Type B pancreatic cell (in vitro differentiated cells): ENCODE measurements around the gene ZFP42. TPM values are rescaled to one million over a fixed set of nuclear protein-coding genes. Genes with fewer than 3 reads are reported as not detected.
"Not testable (repeated sequence)": the region's sequence is repeated elsewhere in the genome, so short reads cannot be mapped to it uniquely, and the experiment has no call there.

ENCODE experiments used
- DNase-seq: peaks from one replicate; pipeline ENCODE4 v3.0.0; 2021; ENCODE audit warnings: mixed read lengths; ENCODE audit not compliant: unreplicated experiment; ENCODE audit errors: extremely low spot score
- H3K27ac Mint-ChIP-seq: 2 replicates; pipeline ENCODE4 v1.8.0; 2021; ENCODE audit warnings: mild to moderate bottlenecking, mixed read lengths
- H3K27me3 Mint-ChIP-seq: 2 replicates; pipeline ENCODE4 v1.8.0; 2021; ENCODE audit warnings: mixed read lengths
- H3K36me3 Mint-ChIP-seq: 2 replicates; pipeline ENCODE4 v1.8.0; 2021; ENCODE audit warnings: mixed read lengths
- H3K4me1 Mint-ChIP-seq: one replicate; pipeline ENCODE4 v1.8.0; 2021; ENCODE audit warnings: mixed read lengths; ENCODE audit not compliant: unreplicated experiment
- H3K4me3 Mint-ChIP-seq: 2 replicates; pipeline ENCODE4 v1.8.0; 2021; ENCODE audit warnings: mild to moderate bottlenecking, mixed read lengths
- H3K9me3 Mint-ChIP-seq: 2 replicates; pipeline ENCODE4 v1.8.0; 2021; ENCODE audit warnings: mixed read lengths
- total RNA-seq: library from RNA; stranded (reverse); gene quantifications from 2 replicates; pipeline ENCODE4 v1.2.1, GENCODE V29; 2021; ENCODE audit warnings: low replicate concordance
- TF ChIP-seq, protein P1 (sequence below): fragments of 200-600 bp; sonication (generic); conservative IDR thresholded peaks from 2 replicates; pipeline ENCODE4 v1.5.0; 2021; ENCODE audit warnings: antibody characterized with exemption, mild to moderate bottlenecking

Gene ZFP42
- total RNA-seq, 1 donor from 2014 or later, result 12.0 TPM

DNA sequence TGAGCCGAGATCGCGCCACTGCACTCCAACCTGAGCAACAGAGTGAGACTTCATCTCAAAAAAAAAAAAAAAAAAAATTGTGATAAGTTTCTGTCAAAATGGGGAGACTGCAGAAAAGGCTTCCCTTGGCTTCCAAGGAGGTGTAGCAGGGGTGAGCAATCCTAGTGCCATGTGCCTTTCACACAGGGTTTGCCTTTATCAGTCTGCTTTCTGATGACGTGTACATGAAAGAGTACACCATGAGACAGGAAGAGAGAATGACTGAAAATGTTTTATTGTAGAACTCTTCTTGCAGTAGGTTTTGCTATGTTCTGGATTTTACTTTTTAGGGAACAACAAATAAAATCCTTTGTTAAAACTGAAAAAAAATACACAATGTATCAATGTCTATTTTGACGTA is 23.4 kb upstream of the ZFP42 start:
- Mint-ChIP-seq H3K4me3 (no peak overlapping the region), H3K27me3 (no peaks in the 10 kb centered on the region), H3K4me1 (no peaks in the 10 kb centered on the region), H3K36me3 (no peaks in the 10 kb centered on the region), H3K9me3 (no peaks in the 10 kb centered on the region), H3K27ac (no peak overlapping the region)
- TF ChIP-seq, protein P1, sequence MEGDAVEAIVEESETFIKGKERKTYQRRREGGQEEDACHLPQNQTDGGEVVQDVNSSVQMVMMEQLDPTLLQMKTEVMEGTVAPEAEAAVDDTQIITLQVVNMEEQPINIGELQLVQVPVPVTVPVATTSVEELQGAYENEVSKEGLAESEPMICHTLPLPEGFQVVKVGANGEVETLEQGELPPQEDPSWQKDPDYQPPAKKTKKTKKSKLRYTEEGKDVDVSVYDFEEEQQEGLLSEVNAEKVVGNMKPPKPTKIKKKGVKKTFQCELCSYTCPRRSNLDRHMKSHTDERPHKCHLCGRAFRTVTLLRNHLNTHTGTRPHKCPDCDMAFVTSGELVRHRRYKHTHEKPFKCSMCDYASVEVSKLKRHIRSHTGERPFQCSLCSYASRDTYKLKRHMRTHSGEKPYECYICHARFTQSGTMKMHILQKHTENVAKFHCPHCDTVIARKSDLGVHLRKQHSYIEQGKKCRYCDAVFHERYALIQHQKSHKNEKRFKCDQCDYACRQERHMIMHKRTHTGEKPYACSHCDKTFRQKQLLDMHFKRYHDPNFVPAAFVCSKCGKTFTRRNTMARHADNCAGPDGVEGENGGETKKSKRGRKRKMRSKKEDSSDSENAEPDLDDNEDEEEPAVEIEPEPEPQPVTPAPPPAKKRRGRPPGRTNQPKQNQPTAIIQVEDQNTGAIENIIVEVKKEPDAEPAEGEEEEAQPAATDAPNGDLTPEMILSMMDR, result no peak
- DNase-seq, result no peak

DNA sequence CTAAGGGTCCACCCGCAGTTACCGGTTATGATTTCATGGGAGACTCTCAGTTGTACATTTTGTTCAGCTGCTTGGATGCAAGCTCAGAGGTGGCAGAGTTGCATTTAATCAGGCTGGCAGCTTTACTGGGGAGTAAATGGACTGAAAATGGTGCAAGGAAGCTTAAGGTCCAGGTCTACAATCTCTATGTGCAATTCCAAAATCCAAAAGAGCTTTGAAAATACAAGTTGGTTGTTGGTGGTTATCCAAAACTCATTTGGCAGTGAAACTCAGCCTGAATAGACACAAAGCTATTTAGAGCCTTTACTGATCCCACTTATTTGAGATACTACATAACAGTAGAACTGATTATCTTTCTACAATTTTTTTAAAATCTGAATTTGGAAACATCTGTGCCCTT is 11.8 kb upstream of the ZFP42 start:
- peaks cover 6% of the 10 kb centered on the region for H3K9me3 Mint-ChIP-seq
- no peaks in the 10 kb centered on the region for H3K36me3 Mint-ChIP-seq
- DNase-seq, result no peak
- H3K27me3 Mint-ChIP-seq, result no peaks in the 10 kb centered on the region
- H3K4me1 Mint-ChIP-seq, result no peaks in the 10 kb centered on the region
- no peak overlapping the region for H3K4me3 Mint-ChIP-seq
- TF ChIP-seq, protein P1, result no peak
- no peak overlapping the region for H3K27ac Mint-ChIP-seq

DNA sequence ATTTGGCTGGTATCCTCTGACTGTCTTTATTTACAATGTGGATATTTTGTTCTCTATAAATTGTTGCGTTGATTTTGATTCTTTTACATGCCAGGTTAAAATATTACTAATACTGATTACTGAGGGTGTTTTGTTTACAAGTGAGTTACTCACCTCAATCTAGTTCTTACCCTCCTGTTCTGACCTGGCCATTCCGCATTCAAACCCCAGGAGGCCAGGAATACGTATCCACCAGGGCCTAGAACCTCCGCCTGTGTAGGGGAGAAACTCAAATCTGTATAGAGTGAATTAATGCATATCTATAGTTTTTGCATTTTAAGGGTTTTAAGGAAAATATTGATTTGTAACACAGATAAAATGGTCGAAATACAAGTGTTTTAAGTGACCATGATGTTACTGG is 2.6 kb upstream of the ZFP42 start:
- H3K9me3 Mint-ChIP-seq, result peaks cover 8% of the 10 kb centered on the region
- peaks cover 7% of the 10 kb centered on the region for H3K36me3 Mint-ChIP-seq
- no peak overlapping the region for H3K27ac Mint-ChIP-seq
- peaks cover 18% of the 10 kb centered on the region for H3K27me3 Mint-ChIP-seq
- TF ChIP-seq, protein P1, result no peak
- DNase-seq, result no peak
- H3K4me3 Mint-ChIP-seq, result no peak overlapping the region
- peaks cover 9% of the 10 kb centered on the region for H3K4me1 Mint-ChIP-seq

DNA sequence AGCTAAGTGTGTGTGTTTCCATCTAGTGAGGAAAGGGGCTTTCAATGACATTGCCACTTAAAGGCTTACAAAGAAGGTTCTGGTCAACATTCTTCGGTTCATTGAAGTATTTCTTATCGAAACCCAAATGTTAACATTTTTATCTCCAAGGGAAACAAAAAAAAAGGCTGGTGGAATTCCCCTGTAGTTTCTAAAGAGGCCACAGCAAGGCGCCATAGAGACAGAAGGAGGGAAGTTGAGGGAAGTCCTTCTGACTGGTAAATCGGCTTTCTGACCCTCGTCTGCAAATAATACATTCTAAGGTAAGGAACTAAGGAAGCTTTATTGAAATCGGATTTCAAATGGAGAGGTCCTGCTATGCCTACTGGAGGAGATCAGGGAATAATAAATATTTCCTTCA is 1.7 kb upstream of the ZFP42 start:
- TF ChIP-seq, protein P1, result peak; percentile 67
- peaks cover 18% of the 10 kb centered on the region for H3K27me3 Mint-ChIP-seq
- H3K9me3 Mint-ChIP-seq, result peaks cover 8% of the 10 kb centered on the region
- H3K27ac Mint-ChIP-seq, result no peak overlapping the region
- H3K4me1 Mint-ChIP-seq, result peaks cover 9% of the 10 kb centered on the region
- DNase-seq, result no peak
- H3K36me3 Mint-ChIP-seq, result peaks cover 7% of the 10 kb centered on the region
- H3K4me3 Mint-ChIP-seq, result peak overlapping the region; percentile 75

DNA sequence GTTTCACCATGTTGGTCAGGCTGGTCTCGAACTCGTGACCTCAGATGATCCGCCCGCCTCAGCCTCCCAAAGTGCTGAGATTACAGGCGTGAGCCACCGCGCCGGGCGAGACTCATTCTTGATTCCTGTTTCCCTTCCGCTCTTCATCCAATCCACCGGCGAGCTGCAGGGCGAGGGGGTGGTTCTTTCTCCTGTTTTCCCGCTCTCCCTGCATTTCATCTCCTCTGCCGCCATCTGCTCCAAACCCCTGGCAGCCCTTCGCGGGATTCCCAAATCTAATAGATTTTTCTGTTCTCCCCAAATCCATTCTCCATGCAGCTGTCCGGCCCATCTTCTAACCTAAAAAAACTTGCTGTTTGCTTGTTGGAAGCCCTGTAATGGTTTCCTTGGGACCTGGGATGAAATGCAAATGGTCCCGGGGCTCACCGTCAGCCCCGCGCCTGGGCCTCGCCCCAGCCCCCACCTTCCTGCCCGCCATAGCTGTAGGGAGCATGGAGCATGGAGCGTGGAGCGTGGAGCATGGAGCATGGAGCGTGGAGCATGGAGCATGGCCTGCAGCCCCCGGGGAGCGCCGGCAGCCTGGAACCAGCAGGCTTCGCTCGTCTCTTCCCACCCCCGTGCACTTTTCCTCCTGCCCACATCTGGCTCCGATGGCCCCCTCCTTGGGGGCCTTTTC is 1.1 kb downstream of the ZFP42 start:
- no peak for DNase-seq
- H3K27me3 Mint-ChIP-seq, result peaks cover 18% of the 10 kb centered on the region
- H3K4me3 Mint-ChIP-seq, result peak overlapping the region; percentile 90
- H3K4me1 Mint-ChIP-seq, result peaks cover 9% of the 10 kb centered on the region
- H3K27ac Mint-ChIP-seq, result peak overlapping the region; percentile 94
- peaks cover 14% of the 10 kb centered on the region for H3K36me3 Mint-ChIP-seq
- TF ChIP-seq, protein P1, result no peak
- peaks cover 8% of the 10 kb centered on the region for H3K9me3 Mint-ChIP-seq

DNA sequence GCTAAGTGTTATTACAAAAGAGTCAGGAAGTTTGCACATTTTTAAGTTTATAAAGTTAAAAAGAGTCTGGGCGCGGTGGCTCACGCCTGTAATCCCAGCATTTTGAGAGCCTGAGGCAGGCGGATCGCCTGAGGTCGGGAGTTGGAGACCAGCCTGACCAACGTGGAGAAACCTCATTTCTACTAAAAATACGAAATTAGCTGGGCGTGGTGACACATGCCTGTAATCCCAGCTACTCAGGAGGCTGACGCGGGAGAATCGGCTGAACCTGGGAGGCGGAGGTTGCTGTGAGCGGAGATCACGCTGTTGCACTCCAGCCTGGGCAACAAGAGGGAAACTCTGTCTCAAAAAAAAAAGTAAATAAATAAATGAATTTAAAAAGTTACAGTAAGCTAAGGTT is 2.4 kb downstream of the ZFP42 start:
- peaks cover 18% of the 10 kb centered on the region for H3K27me3 Mint-ChIP-seq
- not testable (repeated sequence) for DNase-seq, H3K4me1 Mint-ChIP-seq, H3K9me3 Mint-ChIP-seq
- peak overlapping the region; percentile 47 for H3K4me3 Mint-ChIP-seq
- peak overlapping the region; percentile 66 for H3K27ac Mint-ChIP-seq
- peaks cover 20% of the 10 kb centered on the region for H3K36me3 Mint-ChIP-seq
